ENCODE data around the gene IL4. TPM values are rescaled to one million over a fixed set of nuclear protein-coding genes. Genes with fewer than 3 reads are reported as not detected.

The IL4 gene
- total RNA-seq, 1 donor from 2014 or later = not detected

- no peak for TF ChIP-seq CTCF (IDR thresholded peaks at IDR 0.05; ENCODE audit: insufficient read depth, low read length, poor library complexity, severe bottlenecking)
- Histone ChIP-seq H3K4me3 (ENCODE audit: low read depth, low read length) (no peak overlapping the region), H3K27me3 (ENCODE audit: control insufficient read depth, insufficient read depth, low read length) (peaks cover 10% of the 10 kb centered on the region), H3K36me3 (ENCODE audit: control insufficient read depth, insufficient read depth, low read length) (no peaks in the 10 kb centered on the region)
- no peak for DNase-seq (ENCODE audit: low read depth)
These were observed 13.9 kb upstream of the IL4 start for GRCh38 chr5:132659598-132660493.

GRCh38 chr5:132661231-132662003 is 12.4 kb upstream of the IL4 start:
- H3K27me3 ChIP-seq (ENCODE audit: control insufficient read depth, insufficient read depth, low read length) = peaks cover 4% of the 10 kb centered on the region
- TF ChIP-seq CTCF (IDR thresholded peaks at IDR 0.05; ENCODE audit: insufficient read depth, low read length, poor library complexity, severe bottlenecking) = no peak
- H3K36me3 ChIP-seq (ENCODE audit: control insufficient read depth, insufficient read depth, low read length) = no peaks in the 10 kb centered on the region
- H3K4me3 ChIP-seq (ENCODE audit: low read depth, low read length) = no peak overlapping the region
- no peak for DNase-seq (ENCODE audit: low read depth)

- Histone ChIP-seq H3K4me3 (ENCODE audit: low read depth, low read length) (no peak overlapping the region), H3K36me3 (ENCODE audit: control insufficient read depth, insufficient read depth, low read length) (no peaks in the 10 kb centered on the region), H3K27me3 (ENCODE audit: control insufficient read depth, insufficient read depth, low read length) (no peaks in the 10 kb centered on the region)
- no peak for DNase-seq (ENCODE audit: low read depth)
- no peak for TF ChIP-seq CTCF (IDR thresholded peaks at IDR 0.05; ENCODE audit: insufficient read depth, low read length, poor library complexity, severe bottlenecking)
These were observed 11.8 kb upstream of the IL4 start for GRCh38 chr5:132662004-132662401.

- H3K4me3 ChIP-seq (ENCODE audit: low read depth, low read length) = no peak overlapping the region
These were observed 10.6 kb upstream of the IL4 start for GRCh38 chr5:132662925-132663770.

More at GRCh38 chr5:132662925-132663770, 10.6 kb upstream of the IL4 start:
- TF ChIP-seq CTCF (IDR thresholded peaks at IDR 0.05; ENCODE audit: insufficient read depth, low read length, poor library complexity, severe bottlenecking) = no peak
- no peaks in the 10 kb centered on the region for H3K36me3 ChIP-seq (ENCODE audit: control insufficient read depth, insufficient read depth, low read length)
- H3K27me3 ChIP-seq (ENCODE audit: control insufficient read depth, insufficient read depth, low read length) = no peaks in the 10 kb centered on the region
- DNase-seq (ENCODE audit: low read depth) = no peak

Data from kidney epithelial cell (primary cell).